ENCODE measurements around the gene IFNA7.

GRCh38 chr9:21228122-21228521 lies 26.1 kb upstream of the IFNA7 start, which contains the start of gene IFNA17:
- TF ChIP-seq CTCF (IDR thresholded peaks at IDR 0.05), result no peak
- no peak for TF ChIP-seq POLR2A (IDR thresholded peaks at IDR 0.05)
